Right forelimb (tissue), 1 donor: ENCODE data around the gene DSG2.

Source experiments
- DNase-seq: peaks from one replicate; pipeline ENCODE4 v3.0.0-alpha.2; 2018

Gene DSG2

GRCh38 chr18:31592506-31593157 lies 94.7 kb downstream of the DSG2 start:
- DNase-seq, result no peak

DNA sequence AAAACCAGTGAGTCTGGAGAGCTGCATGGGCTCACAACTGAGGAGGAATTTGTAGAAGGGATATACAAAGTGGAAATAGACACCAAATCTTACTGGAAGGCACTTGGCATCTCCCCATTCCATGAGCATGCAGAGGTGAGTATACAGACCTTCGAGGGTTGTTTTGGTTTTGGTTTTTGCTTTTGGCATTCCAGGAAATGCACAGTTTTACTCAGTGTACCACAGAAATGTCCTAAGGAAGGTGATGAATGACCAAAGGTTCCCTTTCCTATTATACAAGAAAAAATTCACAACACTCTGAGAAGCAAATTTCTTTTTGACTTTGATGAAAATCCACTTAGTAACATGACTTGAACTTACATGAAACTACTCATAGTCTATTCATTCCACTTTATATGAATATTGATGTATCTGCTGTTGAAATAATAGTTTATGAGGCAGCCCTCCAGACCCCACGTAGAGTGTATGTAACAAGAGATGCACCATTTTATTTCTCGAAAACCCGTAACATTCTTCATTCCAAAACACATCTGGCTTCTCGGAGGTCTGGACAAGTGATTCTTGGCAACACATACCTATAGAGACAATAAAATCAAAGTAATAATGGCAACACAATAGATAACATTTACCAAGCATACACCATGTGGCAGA lies 97.3 kb downstream of the DSG2 start:
- no peak for DNase-seq

- no peak for DNase-seq
Observed at GRCh38 chr18:31596081-31596872, 98.3 kb downstream of the DSG2 start.

GRCh38 chr18:31598021-31598805 lies 100.2 kb downstream of the DSG2 start:
- no peak for DNase-seq
